Measurements from ENCODE around the gene ACYP2.

The ACYP2 gene

DNA sequence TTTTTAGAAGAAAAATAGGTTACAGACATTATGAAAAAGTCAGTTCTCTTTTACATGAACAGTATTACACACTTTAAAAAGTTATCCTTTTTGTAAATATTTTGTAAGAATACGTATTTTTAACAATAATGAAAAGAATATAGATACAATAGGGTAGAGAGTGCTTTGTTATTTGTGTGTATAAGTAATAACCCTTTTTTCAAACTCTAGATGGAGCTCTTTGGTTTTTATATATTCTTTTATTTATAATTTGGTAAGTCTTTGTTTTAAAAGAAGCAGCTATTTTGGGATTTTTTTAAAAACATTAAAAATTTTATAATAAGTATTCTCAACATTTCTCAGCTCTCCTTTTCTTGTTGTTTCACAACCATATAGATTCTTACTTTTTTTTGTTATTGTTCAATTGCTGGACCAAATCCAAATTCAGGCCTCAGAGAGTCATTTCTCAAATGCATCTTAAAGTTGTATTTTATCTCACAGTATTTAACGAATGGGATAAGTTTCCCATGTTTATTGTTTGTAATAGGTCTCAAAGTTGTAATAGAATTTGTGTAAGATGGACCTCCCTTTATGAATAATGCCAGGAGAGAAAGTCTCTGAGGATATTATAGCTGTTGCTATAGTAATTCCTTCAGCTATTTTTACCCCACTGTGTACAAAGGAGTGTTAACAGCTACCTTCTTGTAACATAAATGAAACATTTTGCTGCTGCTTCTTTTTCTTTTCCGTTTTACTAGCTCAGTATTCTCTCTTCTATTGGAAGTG, 46.4 kb downstream of the ACYP2 start:
- DNase-seq, result no peak

DNA sequence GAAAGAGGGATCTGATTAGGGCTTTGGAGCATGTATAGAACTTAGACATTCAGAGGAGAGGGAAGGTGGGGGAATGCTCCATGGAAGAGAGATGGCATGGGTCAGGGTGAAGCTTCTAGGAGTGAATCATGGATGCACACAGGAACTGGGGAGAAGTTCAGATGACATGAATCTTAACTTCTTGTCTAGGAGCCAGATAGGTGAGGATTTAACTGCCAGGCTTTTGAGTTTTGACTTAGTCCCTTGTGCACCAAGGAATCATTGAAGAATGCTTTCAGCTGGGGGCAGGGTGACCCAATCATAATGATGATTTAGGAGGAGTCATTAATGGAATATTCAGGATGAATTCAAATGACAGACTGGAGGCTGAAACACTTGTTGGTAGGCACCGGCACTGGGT, 48.7 kb downstream of the ACYP2 start:
- DNase-seq, result no peak

DNA sequence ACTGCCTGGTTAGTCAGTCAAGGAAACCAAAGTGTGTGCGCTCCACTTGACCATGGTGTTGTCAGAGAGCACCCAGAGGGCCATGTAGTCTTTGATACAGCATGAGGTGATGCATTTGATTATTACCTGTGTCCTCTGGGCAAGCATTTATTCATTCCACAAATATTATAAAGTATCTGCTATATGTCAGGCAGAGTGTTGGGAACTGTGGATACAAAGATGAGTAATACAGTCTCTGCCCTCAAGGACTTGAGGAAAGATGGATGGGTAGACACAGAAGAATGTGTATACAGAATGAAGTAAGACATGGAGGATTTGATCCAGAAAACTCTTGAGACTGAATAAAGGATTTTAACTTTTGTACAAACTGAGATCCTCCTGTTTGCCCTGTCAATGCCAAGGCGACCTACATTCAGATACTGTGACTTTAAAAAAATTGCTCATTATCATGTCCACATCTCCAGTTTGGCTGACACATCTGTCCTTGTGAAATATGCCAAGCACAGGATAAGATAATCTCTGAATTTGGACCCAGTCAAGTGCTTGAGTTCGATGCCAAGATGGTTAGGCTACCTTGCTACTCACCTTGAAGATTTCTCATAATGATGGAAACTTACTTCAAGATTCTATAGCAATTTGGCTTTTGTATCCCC, 50.8 kb downstream of the ACYP2 start:
- DNase-seq, result no peak

DNA sequence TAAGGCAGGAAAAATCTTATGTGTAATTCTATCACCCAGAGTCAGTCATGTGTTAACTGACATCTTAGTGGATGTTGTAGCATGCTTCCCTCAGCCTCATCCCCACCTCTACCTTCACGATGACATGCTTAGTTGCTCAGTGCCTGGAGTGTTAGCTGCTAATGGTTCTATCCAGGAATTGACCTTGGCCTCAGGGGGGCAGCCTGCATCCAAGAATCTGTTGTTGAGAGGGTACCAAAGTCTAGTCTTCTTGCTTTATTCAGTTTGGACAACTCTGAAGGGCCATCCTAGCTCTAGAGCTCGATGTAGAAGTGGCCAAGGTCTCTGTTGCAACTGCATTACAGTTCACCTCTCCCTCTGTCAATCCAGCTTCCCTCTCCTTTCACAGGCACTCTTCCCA, 61.2 kb downstream of the ACYP2 start:
- no peak for DNase-seq

DNA sequence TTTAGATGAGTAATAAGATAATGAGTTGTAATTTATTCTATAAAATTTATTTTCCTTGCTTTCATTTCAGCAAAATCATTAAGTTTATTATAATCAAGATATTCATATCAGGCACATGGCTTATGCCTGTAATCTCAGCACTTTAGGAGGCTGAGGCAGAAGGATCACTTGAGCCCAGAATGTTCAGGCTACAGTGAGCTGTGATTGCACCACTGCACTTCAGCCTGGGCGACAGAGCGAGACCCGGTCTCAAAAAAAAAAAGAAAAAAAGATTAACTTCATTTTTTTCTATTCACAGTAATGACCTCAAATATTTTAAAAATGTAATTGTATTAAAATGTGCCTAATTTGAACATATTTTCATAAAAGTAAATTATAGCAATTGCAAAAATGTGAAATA, 67.9 kb downstream of the ACYP2 start:
- no peak for DNase-seq

DNA sequence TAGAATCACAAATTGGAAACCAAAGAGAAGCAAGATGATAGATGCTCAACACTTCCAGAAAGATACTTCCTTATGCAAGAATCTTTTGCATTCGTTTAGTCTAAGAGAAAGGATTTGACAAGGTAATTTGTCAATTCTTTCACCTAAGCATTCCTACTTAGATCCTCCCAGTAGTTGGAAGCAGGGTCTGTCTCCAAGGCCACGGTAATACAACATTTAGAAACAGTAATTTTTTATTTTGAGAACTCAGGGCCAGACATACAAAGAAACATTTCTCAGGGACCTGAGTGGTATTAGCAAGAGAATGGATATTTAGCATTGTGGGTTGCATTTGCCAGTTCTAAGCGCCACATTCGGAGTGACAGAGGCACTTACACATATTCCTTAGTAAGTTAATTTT, 68.6 kb downstream of the ACYP2 start:
- DNase-seq, result no peak

DNA sequence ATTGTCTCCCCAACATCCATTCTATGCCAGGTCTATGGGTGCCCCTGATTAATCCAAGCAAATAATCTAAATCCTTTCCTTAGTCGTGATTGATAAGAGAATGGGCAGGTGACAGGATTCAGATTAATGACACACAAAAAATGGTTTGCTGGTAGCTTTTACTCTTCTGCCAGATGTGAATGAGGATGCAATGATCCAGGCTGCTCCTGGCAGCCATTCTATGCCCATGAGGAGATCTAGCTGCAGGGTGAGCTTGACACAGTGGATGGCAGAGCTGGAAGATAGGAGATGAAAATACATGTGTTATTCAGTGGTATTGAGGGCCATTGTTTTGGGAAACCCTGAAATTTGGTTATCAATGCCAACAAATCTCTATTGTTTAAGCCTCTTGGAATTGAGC, 69.7 kb downstream of the ACYP2 start:
- no peak for DNase-seq

DNA sequence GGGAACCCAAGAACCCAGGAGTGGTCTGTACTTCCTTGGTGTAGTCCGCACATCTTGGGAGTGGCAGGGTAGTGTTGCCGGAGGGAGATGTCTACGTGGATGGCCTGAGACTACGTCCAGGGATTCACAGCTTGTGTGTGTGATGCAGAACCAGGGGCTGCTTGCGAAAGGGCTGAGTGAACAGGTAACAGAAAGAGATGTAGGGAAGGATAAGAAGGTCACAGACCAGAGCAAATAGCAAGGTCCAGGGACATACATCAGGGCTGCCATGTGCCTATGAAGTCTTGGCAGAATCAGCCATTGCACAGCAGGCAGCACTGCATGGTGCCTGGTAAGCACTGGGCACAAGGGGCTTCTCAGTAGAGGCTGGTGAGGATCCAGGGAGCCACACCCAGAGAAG, 71.9 kb downstream of the ACYP2 start:
- no peak for DNase-seq

DNA sequence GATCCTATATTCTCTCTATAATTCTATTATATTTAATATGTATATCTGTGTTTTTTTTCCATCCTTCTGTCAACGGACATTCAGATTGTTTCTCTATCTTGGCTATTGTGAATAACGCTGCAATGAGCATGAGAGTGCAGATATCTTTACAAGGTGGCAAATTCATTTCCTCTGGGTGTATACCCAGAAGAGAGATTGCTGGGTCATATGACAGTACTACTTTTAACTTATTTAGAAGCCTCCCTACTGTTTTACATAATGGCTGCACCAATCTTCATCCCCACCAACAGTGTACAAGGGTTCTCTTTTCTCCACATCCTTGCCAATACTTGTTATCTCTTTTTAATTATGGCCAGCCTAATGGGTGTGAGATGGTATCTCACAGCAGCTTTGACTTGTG, 74.1 kb downstream of the ACYP2 start:
- DNase-seq, result no peak

DNA sequence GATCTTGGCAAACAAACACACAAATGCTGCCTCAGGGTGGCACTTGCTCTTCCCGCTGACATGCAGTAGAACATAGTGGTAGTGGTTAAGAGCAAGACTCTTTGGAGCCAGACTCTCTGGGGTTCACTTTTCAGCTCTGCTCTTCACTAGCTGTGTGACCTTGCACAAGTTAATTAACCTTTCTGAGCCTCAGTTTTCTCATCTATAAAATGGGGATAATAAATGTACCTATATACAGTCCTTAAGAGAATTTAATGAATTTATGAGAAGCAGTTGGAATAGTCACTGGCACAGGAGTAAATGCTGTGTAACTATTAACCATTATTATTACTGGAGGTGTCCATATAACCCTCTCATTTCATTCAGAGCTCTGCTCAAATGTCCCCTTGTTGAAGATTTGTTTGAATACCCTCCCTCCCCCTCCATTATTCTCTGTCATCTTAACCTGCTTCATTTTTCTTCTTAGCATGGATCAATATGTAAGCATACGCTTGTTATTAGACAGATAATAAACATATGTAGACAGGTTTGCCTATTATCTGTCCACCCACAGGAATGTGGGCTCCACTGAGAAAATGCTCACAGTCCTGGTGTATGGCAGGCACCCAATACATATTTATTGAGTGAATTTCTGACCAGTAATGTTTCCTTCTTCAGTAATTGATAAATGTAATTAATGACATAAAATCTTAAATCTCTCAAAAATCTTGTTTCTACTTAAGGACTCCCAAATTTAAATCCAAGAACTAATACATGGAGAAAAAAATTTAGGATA, 76.1 kb downstream of the ACYP2 start:
- DNase-seq, result no peak

DNA sequence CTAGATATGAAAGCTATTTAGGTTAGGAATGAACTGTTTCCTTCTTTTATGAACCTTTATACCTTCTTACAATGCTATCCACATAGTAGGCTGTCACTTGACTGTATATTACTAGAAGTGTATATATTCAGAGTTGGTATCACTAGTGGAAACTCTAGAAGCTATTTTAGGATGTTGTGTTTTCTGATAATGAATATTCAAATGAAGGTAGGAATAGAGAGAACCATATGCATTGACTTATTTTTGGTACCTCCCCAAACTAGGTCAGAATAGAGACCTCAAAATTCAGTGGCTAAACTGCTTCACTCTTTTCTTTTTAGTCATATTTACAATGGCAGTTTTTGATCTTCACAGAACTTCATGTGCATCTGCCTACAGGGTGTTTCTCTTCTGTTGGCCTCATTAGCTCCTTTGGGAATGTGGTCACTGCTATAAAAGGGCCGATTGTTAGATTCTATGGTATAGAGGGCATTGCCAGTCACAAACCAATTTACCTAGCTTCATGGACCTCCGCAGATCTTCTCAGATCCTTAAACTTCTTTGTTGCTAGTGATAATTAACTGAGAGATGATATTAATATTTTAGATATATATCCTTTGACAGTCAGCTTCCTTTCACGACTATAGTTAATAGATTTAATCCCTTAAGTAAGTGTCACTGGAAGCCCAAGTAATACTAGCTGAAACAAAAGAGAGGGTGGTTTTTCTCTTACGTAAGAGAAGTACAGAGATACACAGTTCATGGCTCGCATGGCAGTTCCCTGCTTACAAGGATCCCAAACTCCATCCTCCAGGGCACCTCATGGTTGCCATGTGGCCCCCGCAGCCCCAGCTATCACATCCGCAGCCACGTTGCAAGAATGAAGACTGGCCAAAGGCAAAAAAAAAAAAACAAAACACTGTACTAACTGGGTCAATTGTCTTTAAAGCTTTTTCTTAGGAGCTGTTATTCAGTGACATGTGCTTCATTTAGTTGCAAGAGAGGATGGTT, 79.6 kb downstream of the ACYP2 start:
- DNase-seq, result no peak

DNA sequence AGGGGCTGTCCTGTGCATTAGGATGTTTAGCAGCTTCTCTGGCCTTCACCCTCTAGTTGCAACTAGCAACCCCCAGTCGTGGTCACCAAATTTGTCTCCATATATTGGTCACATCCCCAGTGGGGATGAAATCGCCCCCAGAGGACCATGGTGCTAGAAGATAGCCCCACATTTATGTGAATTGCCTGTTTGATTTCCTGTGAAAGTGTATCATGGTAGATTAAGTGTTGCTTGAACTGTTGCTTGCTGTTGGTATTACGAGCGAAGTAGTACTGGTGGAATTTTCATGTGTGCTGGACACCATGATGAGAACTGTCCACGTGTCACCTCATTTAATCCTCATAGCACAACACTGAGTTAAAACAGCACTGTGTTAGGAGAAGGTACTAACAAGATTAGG, 81.2 kb downstream of the ACYP2 start:
- no peak for DNase-seq

DNA sequence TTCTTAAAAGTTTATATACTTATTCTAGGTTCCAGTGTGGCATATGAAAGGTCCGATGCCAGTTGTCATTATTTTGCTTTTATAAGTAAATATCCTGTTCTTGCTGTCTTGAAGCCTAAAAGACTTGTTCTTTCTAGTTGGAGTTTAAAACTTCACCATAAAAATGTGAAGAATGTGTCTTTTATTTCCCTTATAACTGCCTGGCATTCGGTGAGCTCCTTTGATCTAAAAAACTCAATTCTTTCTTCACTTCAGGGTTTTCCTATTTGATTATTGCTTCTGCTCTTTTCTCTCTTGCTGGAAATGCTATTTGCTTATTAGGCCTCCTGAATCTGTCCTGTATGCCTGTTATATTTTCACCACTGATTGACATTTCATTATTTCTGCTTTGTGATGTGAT, 89.1 kb downstream of the ACYP2 start:
- DNase-seq, result no peak

DNA sequence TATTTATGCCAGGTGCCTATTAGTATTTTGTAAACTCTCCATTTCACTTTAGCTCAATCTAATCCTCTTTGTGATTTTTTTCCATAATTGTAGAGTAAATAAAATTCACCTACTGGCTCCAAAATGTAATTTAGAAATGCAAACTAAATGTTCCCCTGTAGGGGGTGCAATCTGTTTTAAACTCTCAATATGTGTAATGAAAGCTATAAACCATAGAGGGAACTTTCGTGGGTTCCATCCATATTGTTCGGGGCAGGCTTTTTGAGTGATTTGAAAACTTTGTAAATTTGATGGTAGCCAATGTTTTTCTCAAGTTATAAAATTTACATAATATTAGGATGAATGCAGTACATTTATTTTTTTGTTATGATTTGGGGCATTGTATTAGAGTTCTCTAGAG, 91.2 kb downstream of the ACYP2 start:
- no peak for DNase-seq

DNA sequence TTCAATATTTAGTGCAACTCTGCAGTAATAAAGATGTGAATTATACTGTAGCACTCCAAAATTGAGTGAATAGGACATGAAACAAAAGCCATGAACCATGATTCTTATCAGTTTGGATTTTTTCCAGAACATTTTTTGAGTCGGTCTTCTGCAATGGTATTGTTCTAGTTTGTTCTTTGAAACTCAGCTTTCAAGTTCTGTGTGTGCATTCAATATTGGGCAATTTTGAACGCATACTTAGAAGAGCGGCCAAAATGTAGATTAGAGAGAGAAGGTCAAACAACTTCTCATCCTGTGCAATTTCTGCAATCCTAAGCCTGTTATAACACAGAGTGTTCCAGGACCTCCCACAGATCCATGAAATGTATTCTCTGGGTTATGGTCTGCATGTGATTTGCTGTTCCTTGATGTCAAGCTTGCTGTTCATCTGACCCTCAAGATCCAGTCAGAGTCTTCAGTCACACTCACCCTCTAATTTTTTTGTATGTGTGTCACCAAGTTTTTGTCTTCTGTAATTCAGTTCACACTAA, 92.3 kb downstream of the ACYP2 start:
- no peak for DNase-seq

DNA sequence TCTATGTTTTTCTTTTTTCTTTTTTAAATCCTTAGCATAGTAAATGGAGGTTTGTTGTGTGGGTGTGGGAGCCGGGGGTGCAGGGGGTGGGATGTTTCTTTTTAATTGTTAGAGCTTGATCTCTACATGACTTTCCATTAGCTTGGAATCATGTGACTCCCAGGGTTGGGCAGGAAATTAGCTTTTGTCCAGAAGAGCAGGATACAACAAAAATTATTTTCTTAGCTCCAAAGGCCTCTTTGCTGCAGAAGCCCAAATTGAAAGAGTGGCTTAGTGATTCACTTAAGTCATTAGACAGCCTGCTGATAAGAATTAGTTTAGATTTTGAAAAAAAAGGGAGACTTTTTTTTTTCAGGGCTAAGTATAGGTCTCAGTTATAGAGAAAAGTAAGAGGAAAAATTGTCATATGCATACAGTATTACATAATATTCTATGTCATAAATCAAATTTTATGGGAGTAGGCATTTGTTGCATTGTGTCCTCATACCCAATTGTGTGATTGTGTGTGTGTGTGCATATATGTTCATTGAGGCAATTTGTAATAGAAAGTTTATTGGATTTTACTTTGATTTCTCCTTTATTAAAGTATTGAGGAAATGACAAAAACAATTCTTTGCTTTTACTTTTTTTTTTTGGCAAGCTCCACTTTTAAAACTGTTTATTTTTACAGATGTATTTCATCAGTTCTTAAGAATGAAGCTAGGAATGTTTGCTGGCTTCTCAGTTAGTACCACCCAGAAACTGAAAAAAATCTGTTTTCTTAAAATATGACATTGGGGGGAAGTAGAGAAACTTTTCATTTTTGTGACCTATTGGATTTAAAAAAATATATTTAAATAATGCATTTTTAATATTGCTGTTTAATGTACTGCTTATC, 93.2 kb downstream of the ACYP2 start:
- no peak for DNase-seq

DNA sequence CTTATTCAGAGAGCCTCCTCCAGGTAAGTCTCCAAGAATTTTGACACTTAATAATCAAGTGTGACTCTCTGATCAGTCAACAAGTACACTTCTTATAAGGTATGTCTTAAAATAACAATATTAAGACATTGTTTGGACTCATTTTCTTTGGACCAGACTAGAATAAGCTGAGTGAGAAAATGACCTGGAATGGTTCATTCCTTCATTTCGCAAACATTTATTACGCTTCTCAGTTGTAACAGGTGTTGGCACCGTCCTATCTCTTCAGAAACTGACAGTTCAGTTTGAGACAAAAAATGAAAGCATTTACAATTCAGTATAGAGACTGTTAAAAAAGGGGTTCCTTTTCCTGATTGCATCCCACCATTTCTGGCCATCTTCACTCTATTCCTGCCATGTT, 94.0 kb downstream of the ACYP2 start:
- DNase-seq, result no peak

DNA sequence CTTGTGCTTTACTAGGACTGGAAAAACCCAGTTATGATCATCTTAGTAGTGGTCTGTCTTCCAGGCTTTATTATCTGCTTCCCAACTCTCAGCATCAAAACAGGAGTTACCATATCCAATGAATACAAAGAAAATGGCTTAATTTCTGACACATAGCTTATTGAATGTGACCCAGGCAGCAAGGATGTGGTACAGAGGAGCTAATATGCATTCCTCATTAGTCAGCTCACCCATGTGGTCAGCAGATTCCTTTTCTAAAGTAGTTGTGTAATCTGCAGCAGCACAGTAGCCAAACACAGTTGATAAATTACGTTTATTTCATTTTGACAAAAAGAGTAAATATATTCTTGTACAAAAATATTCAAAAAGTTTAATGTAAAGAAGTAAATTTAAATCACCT, 97.0 kb downstream of the ACYP2 start:
- DNase-seq, result no peak

DNA sequence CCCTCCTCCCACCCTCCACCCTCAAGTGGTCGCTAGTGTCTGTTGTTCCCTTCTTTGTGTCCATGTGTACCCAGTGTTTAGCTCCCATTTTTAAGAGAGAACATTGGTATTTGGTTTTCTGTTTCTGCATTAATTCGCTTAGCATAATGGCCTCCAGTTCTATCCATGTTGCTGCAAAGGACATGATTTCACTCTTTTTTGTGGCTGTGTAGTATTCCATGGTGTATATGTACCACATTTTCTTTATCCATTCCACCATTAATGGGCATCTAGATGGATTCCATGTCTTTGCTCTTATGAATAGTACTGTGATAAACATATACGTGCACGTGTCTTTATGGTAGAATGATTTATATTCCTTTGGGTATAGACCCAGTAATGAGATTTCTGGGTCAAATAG, 97.7 kb downstream of the ACYP2 start:
- no peak for DNase-seq

DNA sequence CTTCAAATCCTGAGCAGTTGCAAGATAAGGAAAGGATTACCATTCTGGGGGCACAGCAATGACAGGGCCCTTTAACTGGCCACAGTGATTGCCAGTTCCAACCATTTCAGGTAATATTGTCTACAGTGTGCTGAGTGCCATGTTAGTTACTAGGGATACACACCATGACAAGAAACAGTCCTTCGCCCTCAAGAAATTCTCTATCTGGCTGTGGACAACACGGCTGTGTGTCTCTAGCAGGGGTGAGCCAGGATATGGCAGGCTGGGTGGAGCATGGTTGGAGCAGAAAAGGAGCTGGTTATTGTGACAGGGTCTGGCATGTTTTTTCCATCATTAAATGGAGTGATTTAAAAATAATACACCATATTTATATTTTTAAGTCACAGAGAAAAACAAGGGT, 109.6 kb downstream of the ACYP2 start:
- DNase-seq, result no peak

DNA sequence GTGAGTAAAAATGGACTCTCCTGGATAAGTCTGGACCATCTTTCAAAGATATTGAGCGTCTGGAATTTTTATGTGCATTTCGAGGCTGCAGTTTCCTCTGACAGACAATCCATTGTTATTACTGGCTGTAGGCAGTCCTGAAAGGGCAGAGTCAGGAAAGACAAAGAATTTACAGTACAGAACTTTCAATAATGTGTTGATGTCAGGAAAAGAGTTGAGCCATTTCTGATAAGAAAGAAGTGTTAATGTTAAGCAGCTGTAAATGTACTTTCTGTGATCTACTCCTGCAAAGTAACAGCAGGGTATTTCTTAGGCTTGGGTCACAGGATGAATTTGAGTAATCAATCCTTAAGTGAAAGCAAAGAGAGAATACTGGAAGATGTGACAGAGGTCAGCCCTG, 110.8 kb downstream of the ACYP2 start:
- DNase-seq, result no peak

DNA sequence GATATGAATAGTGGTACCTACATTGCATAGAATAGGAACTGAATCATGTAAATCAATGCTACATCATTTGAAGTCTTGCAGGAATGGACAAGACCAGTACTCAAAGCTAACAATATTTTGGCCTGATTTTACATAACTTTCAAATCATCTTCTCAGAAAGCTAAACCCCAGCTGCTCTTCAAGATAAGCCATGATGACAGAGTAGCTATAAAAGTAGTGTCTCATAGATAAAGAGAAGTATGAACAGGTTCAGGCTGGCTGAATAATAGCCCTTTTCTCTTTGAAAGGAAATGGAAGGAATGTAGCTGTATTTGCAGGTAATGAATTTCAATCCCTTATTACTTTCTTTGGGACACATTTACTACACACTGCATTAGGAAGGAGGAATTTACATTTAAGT, 112.4 kb downstream of the ACYP2 start:
- DNase-seq, result no peak
